Suppressor macrophage treated with lipopolysaccharide for 1 hour (primary cell): ENCODE results near the gene FAM114A2.
"Not testable (repeated sequence)": the region's sequence is repeated elsewhere in the genome, so short reads cannot be mapped to it uniquely, and the experiment has no call there.

ENCODE experiments used
- DNase-seq, 3 donors: peaks; one replicate each; pipeline ENCODE4 v3.0.0-alpha.2; 2020 to 2022

Gene FAM114A2

DNA sequence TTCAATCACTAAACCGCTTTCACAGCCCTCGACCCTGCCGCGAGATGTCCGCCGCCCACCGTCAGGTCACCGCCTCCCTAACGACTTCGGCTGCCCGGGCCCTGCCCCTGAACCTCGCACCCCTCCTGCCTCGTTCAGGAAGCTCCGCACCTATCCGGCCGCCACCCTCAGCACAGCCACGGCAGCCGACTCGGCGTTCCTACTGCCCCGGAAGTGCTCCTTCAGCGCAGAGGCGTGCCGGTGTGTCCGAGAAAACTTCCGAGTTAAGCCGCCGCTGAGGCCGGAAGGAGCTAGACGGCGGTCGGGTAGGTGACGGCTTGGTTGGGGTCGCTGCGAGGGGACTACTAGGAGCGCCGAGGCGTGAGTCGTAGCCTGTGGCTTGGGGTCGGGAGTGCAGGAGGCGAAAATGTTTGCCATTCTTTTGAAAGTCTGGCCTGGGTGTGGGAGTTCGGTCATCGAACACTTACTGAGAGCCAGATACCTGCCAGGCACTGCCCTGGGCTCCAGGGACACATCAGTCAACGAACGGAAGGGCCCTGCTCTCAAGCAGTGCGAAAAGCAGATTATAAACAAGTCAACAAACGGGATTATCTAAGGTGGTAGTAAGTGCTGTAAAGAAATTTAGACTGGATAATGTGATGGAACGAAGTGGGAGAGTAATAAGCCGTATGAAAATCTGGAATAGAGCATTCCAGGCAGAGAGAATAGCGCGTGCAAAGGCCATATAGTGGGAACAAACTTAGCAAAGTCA, at the start of gene FAM114A2, which contains the start of gene MFAP3:
Gene FAM114A2, minus strand, starts transcription at position 204 of the 751 bp plus-strand sequence. CDS start 3,957 bp downstream, outside the sequence.
Gene MFAP3, plus strand, starts transcription at position 261 of the 751 bp plus-strand sequence. CDS start 10,756 bp downstream, outside the sequence.
- DNase-seq = peak; percentile 87 to 91 (median 89)

DNA sequence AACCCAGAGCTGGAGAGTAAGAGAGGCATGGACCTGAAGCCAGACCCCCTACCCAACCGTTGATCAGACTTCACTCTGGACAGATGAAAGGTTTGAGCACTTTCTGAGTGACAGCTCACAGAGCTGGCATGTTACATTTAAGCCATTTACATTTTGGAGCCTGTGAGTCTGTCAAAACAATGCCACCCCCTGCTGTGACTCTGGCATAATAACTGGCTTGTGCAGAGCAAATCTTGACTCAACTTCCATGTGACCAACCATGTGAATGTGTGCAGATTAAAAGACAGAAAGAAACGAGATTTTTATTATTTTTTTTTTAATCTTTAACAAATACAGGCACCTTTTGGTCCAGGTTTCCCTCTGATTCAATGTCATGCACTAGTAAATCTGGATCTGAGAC, 48.5 kb upstream of the FAM114A2 start:
- DNase-seq = no peak

DNA sequence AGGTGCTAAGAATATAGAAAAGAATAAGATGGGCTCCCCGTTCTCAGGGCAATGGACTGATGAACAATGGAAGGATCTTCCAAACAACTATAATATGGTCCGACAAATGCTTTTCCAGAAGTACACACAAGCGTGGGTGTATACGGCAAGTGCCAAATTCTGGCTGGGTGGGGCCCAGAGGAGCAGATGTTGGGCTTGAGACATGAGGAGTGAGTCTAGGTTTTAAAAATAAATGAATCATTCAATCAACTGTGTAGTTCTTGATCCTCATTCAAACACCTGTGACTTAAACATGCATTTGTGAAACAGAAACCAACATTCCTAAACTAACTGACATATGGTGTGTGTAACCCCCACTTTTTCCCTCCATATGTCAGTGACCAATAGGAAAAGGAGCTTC, 47.9 kb upstream of the FAM114A2 start:
- no peak for DNase-seq

DNA sequence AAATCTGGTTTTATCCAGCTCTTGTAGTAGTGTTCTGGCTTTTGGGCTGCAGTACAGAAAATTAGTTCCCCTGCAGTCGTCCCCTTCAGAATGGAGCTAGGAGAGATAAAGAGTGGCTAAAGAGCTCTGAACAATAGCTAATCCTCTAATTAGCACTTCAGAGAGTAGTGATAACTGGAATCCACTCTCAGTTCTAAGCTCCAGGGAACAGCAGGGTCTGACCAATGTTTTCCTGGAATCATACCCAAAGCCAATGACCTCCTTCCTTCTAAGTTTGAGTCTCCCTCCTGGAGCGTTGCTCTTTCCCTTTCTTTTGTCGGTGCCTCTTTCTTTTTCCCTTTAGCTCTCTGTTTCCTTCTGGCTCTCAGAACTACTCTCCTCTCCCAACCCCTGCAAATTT, 47.4 kb upstream of the FAM114A2 start:
- DNase-seq = no peak

DNA sequence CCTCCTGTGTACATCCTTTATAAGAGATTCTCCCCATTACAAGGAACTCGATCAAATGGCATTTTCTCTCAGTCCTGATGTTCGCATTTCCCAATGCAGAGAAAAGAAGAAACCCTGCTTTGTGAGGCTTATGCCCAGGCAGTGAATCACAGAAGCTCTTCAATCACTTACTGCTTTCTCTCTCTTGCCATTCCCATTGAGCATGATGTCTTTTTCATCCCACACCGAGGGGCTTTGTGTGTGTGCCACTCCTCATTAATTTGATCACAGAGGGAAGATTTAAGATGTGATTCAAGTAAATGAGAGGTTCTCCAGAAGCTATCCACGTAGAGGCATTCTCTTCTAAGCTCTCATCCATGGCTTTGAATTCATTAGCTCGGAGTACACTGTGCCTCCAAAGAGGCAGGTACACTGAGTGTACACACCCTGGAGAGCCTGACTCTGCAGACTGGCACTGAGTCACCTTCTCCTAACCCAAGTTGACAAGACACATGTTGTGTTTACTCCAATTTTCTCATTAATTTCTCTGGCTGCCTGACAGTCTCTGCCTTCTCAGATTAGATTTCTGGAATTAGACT, 45.4 kb upstream of the FAM114A2 start:
- DNase-seq = no peak

DNA sequence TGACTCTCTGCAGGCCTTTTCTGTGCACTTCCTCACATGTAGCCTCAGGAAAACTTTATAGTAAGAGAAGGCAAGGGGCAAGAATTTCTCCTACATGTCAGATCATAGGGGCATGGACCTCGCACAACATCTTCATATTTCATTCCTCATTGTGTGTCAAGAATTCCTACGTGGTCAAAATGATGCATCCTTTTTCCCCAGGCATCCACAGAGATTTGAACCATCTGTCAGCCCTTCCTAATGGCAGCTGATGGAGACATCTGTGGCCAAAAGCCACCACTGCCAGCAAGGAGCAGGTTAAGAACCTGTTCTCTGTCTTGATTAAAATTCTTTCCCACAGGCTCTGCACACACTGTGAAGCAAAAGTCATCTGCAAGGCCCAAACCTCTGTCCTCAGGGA, 42.5 kb upstream of the FAM114A2 start:
- DNase-seq = no peak

DNA sequence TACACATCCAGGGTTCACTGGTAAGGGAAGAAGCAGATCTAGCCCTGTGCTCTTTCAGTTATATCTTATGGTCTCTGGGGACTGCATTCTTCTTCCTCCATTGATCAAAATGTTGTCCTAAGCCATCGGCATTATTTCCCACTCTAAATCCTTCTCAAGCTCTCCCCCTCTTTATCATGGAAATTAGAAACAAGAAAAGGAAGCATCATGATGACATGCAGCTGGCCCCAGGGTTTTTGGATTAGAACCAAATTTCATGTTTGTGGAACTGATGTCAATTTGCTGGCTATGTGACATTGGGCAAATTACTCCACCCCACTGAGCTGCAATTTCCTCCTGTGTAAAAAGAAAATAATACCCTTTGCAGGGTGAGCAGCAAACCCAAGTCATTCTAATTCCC, 39.6 kb upstream of the FAM114A2 start:
- DNase-seq = no peak

DNA sequence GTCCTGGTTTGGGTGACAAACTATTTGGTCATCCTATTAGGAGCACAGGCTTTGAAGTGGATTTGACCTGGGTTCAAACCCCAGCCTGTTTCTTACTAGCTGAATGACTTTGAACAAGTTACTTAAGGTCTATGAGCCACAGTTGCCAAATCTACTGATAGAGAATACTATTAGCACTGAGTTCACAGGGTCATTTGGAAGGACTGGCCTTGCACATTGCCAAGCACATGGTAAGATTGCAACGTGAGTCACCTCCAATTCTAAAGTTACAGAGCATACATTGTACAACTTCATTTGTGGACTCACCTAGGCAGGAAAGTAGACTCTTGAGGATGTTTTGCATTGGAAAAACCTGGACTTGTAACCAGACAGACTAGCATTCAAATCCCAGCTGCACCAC, 39.0 kb upstream of the FAM114A2 start:
- DNase-seq = peak in 1 of 3 donors; percentile 3

DNA sequence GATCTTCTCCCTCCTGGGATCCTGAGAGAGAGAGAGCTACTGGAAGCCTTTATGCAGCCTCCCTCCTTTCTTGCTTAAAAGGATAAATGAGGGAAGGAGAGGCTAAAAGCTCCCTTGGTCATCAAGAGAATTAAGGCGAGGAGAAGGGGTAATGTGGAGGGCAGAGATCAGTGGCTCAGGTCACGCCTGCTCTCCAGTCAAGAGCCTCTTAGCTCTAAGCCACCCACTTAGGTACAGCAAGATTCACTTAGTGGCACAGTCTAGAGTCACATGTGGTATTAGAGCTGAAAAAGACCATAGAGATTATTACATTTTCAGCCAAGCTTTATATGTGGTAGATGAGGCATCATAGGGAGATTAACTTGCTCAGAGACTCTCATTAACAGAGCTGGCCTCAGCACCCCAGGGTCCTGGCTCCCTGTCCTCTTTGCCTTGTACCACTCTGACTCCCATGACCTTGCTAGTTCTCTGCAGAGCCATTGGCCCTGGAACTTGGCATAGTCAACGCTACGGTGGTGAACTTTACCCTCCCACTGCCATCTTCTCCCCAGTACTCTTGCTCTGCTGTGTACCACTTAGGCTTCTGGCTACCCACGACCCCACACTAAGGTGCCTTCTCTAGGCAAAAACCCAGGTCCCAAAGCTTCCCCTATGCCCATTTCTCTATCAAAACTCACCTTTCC, 37.7 kb upstream of the FAM114A2 start:
- no peak for DNase-seq

DNA sequence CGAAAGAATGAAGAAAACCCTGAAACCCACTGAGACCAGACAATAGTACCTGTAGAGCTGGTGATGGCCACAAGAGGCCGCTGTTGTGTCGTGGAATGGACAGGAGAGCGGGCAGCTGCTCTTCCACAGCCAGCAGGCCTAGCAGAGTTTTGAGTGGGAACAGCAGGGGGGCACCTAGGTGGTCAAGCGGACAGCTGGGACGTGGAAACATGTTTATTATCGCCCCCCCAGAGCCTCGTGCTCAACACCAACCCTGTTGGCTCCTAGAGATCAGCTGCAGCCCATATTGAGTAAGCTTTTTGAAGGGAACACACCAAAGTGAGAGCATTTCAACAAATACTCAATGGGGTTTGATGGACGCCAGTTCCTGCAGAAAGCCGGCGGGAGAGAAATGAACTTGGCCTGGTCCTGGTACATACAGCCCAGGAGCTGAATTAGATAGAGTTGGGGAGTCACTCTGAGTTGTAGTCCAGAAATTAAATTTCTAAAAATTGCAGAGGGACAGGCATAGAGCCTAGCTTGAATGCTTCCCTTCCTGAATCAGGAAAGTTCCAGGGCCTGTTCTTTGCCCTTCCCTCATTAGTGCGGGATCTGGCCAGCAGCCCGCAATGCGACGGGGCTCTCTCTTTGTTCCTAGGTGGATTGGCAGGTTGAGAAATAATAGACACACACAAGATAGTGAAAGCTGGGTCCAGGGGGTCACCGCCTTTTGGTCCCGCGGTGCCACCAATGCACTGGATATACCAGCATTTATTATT, 33.9 kb upstream of the FAM114A2 start:
- DNase-seq = peak; percentile 82 to 87 (median 86)

DNA sequence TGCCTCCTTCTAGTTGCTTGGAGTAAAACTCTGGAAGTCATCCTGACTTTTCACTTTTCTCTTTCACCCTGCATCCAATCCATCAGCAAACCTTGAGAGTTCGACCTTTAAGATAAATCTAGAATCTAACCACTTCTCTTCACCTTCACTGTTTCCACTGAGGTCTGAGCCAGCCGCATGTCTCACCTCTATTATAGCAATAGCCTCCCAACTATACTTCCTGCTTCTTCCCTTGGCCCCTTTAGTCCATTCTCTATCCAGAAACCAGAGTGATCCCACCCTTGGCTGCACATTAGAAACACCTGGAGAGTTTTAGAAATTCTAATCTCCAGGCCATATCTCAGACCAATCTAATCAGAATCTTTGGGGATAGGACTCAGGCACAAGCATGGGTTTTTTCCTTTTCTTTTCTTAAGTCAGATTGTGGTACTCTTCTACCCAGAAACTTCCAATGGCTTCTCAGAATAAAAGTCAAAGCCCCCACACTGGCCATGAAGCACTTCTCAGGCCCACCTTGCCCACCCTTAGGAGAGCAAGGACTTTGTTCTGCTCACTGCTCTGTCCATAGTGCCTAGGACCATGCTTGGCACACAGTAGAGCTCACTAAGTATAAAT, 33.2 kb upstream of the FAM114A2 start:
- no peak for DNase-seq

DNA sequence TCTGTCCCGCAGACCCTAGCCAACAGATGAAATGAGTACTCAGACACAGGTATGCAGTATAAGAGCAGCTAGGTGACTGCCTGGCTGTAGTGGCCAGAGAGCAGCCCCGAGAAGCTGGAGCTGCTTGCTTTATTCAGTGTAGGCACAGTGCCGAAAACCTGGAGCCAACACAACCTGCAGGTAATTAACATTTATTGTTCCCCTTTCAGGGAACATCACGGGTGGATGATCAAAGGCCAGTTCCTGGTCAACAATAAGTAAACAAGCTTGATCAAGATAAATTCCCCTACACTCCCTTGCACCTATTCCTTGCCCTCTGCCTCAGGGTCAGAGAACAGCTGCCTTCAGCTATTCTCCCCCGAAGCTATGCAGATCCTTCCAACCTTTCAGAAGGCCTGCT, 31.1 kb upstream of the FAM114A2 start:
- DNase-seq = not testable (repeated sequence)

DNA sequence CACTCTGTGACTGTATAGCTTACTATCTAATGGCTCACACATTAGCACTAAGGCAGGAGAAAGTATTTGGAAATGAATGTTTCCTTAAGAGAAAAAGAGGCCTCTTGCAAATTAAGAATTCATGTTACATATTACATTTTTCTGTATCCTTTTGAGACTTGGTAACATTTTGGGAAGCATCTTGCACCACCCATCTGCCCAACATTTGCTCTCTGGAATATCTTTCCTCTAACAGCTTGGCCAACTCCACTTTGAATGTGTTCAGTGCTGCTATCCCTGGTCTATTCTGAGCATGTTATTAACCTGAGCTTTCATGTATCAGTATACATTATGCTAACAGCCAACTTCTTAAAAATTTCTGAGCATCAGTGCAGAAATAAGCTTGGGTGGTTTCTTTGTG, 27.3 kb upstream of the FAM114A2 start:
- DNase-seq = no peak

DNA sequence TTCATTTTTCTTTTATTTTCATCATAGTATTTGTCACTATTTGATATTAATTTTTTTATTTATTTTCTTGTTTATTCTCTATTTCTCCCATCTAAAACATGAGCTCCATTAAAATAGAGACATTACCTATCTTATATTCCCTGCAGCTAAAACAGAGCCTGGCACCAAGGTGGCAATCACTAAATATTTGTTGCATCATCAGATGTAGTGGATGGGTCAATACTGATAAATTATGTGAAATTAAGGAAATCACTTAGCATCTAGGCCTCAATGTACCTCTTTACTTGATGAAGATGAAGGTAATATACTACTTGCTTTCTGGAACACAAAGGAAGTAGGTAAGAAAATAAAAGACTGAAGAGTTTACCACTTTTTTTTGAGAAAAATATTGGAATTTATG, 24.7 kb upstream of the FAM114A2 start:
- DNase-seq = no peak

DNA sequence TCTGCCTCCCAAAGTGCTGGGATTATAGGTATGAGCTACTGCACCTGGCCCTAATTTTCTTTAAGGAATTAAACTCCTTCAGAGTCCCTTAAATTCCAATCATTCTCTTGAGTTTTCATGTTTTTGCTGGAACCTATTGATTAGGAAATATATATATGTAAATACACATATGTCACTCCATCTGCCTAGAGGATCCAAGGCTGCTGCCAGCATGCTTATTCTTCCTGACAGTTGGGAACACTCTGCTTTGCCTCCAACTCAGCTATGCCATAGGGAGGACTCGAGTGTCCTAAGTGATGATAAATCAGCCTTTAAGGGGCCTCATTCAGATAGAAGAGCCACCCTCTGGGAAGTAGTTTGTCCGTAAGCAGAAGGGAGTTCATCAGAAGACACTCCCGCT, 21.9 kb upstream of the FAM114A2 start:
- DNase-seq = no peak

DNA sequence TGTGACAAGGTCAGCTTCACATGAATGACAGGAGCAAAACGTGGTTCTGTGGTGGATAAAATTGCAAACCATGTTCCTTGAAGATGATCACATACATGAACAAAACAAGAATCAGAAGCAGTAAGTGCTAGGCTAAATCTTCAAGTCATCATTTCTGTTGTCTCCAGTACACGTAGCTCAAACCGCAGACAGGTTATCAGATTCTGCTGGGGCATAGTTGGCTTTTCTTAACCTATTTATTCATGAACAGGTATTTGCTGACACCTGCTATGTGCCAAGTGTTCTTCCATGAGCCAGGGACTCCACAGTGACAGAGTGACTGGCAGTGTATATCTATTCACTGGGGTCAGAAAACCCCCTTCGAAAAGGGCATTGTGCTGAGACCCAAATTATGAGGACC, 20.9 kb upstream of the FAM114A2 start:
- no peak for DNase-seq

DNA sequence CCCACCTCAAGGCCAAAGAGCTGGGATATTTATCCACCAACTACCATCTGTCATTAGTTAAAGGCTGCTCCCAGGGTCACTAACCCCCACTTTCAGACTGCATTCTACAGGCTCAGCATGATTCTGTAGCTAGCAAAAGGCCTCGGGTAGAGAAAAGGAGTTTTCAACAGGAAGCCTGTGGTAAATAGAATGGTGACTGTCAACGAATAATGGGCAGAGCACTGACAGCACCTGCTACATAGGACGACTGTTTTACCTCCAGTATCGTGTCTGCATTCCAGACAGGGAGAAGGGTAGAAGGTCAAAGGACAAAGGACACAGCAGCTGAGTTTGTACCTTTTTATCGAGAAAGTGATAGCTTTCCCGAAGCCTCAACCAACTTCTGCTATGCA, 20.3 kb upstream of the FAM114A2 start:
- no peak for DNase-seq

DNA sequence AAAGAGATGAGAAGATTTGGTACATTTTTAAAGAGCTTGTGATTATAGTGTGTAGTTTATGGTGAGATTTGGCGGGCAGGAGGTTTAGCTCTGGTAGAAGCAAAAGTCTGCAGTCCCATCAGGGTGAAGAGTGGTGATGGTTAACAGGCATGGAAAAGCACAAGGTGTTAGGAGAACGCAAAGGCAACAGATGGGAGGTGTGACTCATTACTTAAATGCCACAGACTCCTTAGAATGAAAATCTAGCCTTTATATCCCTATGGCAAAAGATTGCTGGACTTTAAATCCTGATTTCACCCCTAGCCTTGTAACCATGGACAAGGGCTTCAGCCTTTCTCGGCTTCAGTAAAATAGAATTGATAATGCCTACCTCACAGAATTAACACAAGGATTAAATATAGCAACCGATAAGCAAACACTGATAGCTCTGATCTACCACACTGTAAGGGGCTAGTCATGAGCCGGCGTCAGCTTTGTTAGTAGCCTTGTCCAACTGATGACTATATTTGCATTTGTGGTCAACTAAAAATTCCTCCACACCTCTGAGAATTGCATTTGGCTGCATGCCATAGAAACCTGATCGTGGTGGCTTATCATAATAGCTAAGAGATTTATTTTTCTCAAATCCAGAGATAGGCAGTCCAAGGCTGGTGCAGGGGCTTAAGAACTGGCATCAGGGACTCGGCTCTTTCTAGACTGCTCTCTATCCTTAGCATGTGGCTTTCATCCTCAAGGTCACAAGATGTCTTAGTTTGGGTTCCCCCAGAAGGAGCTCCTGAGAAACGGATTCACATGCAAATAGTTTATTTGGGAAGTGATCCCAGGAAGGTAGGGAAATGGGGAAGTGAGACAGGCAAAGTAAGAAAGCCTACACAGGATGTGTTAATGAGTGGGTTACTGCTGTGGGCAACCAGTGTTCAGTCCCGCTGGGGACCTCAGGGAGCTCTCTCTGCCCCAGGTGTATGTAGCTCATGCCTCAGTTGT, 19.6 kb upstream of the FAM114A2 start:
- peak; percentile 9 to 38 (median 22) for DNase-seq

DNA sequence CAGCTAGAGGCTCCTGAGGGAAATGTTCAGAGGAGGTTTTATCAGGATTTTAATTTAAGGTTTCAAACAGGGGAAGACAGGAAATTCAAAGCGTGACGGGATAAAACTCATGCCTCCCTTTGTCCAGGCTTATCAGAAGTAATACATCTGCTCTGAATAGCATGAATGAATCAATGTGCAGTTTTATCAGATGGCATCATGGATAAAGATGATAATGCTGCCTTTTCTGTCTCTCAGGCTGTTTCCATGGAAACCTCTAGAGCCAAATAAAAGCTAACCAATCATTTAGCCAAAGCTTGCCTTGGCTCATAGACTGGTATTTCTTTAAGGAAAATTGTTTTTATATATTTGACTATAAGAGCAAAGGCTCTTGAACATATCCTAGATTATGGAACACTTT, 16.5 kb upstream of the FAM114A2 start:
- no peak for DNase-seq

DNA sequence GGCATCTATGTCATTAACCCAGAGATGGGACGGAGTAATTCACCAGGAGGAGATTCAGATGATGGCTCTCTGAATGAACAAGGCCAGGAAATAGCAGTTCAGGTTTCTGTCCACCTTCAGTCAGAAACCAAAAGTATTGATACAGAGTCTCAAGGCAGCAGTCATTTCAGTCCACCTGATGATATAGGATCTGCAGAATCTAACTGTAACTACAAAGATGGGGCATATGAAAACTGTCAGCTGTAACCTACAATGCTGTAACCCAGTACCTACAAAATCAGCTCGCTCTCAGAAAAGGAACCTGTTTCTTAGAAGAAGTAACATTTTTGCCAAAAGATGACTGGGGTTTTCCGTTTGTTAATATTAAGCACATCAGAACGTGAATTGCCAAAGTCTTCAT, 14.8 kb upstream of the FAM114A2 start:
- DNase-seq = no peak

DNA sequence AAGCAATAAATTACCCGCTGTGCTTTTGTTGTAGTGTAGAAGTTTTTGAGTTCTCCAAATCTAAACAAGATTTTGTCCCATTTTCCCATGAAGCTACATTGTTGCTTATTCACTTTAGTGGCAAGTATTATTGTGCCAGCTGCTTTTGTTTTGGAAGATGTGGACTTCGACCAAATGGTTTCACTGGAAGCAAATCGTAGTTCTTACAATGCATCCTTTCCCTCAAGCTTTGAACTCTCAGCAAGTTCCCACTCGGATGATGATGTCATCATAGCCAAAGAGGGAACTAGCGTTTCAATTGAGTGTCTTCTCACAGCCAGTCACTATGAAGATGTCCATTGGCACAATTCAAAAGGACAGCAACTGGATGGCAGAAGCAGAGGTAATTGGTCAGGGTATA, 10.9 kb upstream of the FAM114A2 start:
- DNase-seq = peak; percentile 57 to 64 (median 64)

DNA sequence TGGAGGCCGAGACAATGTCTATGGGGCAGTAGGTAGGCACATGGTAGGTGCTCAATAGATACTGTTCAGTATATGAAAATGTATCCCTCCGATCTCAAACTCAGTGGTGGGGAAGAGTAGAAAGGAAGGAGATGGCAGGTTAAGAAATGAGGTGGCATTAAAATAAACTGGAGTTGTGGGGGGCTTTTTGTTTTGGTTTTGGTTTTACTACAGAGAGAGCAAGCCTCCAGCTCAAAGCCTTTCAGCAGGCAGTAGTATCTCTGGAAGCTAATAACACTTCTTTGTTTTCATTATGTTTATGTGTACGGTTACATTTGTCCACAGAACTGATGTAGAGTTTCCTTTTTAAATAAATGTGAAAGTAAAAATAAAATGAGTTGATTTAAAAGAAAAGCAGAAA, 8.6 kb upstream of the FAM114A2 start:
- DNase-seq = no peak
